Keratinocyte (primary cell): ENCODE data around the gene STMN3. TPM values are rescaled to one million over a fixed set of nuclear protein-coding genes. Genes with fewer than 3 reads are reported as not detected.

Experiments
- DNase-seq: peaks from one replicate; pipeline ENCODE4 v3.0.0-alpha.2; 2011; ENCODE audit warnings: low read depth, missing footprints, low spot score
- FAIRE-seq: peaks from 2 replicates; lab custom pipeline; 2011; peaks lifted over from hg19 to GRCh38; lab: Jason Lieb, UNC
- H2AFZ ChIP-seq: 2 replicates; pipeline ENCODE4 v1.6.0; 2012; ENCODE audit warnings: low read length, control low read depth, inconsistent platforms; ENCODE audit not compliant: control insufficient read depth
- H3K27ac ChIP-seq: 2 replicates; pipeline ENCODE4 v1.5.1; 2011; ENCODE audit warnings: low read length; ENCODE audit not compliant: control insufficient read depth, insufficient read depth
- H3K27me3 ChIP-seq: 3 replicates; pipeline ENCODE4 v1.6.0; 2011; ENCODE audit warnings: low read length; ENCODE audit not compliant: control insufficient read depth, insufficient read depth; ENCODE audit errors: extremely low read depth
- H3K36me3 ChIP-seq, 2 experiments: 2 replicates in 1 of 2; 3 replicates in 1 of 2; pipeline ENCODE4 v1.5.1; 2011; ENCODE audit warnings: low read length in 2 of 2, mild to moderate bottlenecking in 1 of 2; ENCODE audit not compliant: control insufficient read depth in 2 of 2, insufficient read depth in 2 of 2; ENCODE audit errors: extremely low read depth in 1 of 2
- H3K4me1 ChIP-seq: 3 replicates; pipeline ENCODE4 v1.5.1; 2011; ENCODE audit warnings: low read length; ENCODE audit not compliant: control insufficient read depth, insufficient read depth; ENCODE audit errors: extremely low read depth
- H3K4me2 ChIP-seq: 3 replicates; pipeline ENCODE4 v1.6.0; 2011; ENCODE audit warnings: low read depth, low read length; ENCODE audit not compliant: control insufficient read depth, insufficient read depth; ENCODE audit errors: extremely low read depth
- H3K4me3 ChIP-seq, 3 experiments: fragments of 200-600 bp in 1 of 3; sonication (generic) in 1 of 3; 2 replicates in 2 of 3; 3 replicates in 1 of 3; pipeline ENCODE4 v1.5.1; 2011 to 2016; ENCODE audit warnings: low read length in 3 of 3, mild to moderate bottlenecking in 3 of 3, control low read depth in 2 of 3, inconsistent platforms in 1 of 3, low read depth in 1 of 3, mixed read lengths in 1 of 3, mixed run types in 1 of 3, moderate library complexity in 1 of 3; ENCODE audit not compliant: control insufficient read depth in 2 of 3, insufficient read depth in 2 of 3; ENCODE audit errors: extremely low read depth in 1 of 3
- H3K79me2 ChIP-seq: 2 replicates; pipeline ENCODE4 v1.6.0; 2012; ENCODE audit warnings: low read length; ENCODE audit not compliant: control insufficient read depth, insufficient read depth
- H3K9ac ChIP-seq: 3 replicates; pipeline ENCODE4 v1.6.0; 2011; ENCODE audit warnings: low read length; ENCODE audit not compliant: control insufficient read depth, insufficient read depth; ENCODE audit errors: extremely low read depth
- H3K9me1 ChIP-seq: 3 replicates; pipeline ENCODE4 v1.6.0; 2011; ENCODE audit warnings: low read length; ENCODE audit not compliant: control insufficient read depth, insufficient read depth; ENCODE audit errors: extremely low read depth
- H3K9me3 ChIP-seq: 2 replicates; pipeline ENCODE4 v1.5.1; 2012; ENCODE audit warnings: low read depth, low read length; ENCODE audit not compliant: control insufficient read depth
- H4K20me1 ChIP-seq: 3 replicates; pipeline ENCODE4 v1.6.0; 2011; ENCODE audit warnings: low read length; ENCODE audit not compliant: control insufficient read depth, insufficient read depth; ENCODE audit errors: extremely low read depth
- EZH2 ChIP-seq: IDR thresholded peaks from one replicate; pipeline ENCODE4 v1.6.1; 2012; ENCODE audit warnings: inconsistent platforms, mild to moderate bottlenecking, low read length, moderate library complexity
- dilution Hi-C: fragments of 300-500 bp; cut with MboI; formaldehyde crosslinking; loops from one replicate; pipeline ENCODE4 v1.7.0; 2020; ENCODE audit warnings: low sequenced_read_pairs; ENCODE audit not compliant: extremely low pct_ligation_motif_present
- polyA plus RNA-seq, 5 experiments: library from polyadenylated mRNA; depleted of rRNA in 3 of 5; stranded (reverse) in 3 of 5; stranded (forward) in 1 of 5; unstranded in 1 of 5; fragments of >200 nt; gene quantifications; 1 replicate in 1 of 5; 2 replicates in 3 of 5; 3 replicates in 1 of 5; pipeline versions ENCODE4 v1.2.1 to v1.2.3, GENCODE V29; 2011 to 2012; ENCODE audit warnings: missing spikeins in 2 of 5, low read depth in 1 of 5, low replicate concordance in 1 of 5
- TF ChIP-seq, protein P1 (sequence below), 3 experiments: IDR thresholded peaks in 1 of 3; conservative IDR thresholded peaks in 1 of 3; optimal IDR thresholded peaks in 1 of 3; 2 replicates in 2 of 3; 3 replicates in 1 of 3; pipeline versions ENCODE3 to v1.5.1; 2011; ENCODE audit warnings: low read length in 3 of 3, mild to moderate bottlenecking in 3 of 3, moderate library complexity in 2 of 3, control low read depth in 1 of 3, inconsistent platforms in 1 of 3; ENCODE audit not compliant: insufficient read depth in 2 of 3; ENCODE audit errors: extremely low read depth in 1 of 3

Gene STMN3
- polyA plus RNA-seq, 1 donor (not counting 4 experiments of a cell fraction or from before 2014, with no cell fraction given): 12.0 TPM

- H2AFZ ChIP-seq: no peak overlapping the region
- no peak overlapping the region for H3K27ac ChIP-seq
- no peaks in the 10 kb centered on the region for H4K20me1 ChIP-seq
- DNase-seq (no peak), FAIRE-seq (no peak)
- H3K4me1 ChIP-seq: peaks cover 35% of the 10 kb centered on the region
- no peak overlapping the region for H3K9ac ChIP-seq
- no peak for TF ChIP-seq EZH2
- TF ChIP-seq, protein P1, sequence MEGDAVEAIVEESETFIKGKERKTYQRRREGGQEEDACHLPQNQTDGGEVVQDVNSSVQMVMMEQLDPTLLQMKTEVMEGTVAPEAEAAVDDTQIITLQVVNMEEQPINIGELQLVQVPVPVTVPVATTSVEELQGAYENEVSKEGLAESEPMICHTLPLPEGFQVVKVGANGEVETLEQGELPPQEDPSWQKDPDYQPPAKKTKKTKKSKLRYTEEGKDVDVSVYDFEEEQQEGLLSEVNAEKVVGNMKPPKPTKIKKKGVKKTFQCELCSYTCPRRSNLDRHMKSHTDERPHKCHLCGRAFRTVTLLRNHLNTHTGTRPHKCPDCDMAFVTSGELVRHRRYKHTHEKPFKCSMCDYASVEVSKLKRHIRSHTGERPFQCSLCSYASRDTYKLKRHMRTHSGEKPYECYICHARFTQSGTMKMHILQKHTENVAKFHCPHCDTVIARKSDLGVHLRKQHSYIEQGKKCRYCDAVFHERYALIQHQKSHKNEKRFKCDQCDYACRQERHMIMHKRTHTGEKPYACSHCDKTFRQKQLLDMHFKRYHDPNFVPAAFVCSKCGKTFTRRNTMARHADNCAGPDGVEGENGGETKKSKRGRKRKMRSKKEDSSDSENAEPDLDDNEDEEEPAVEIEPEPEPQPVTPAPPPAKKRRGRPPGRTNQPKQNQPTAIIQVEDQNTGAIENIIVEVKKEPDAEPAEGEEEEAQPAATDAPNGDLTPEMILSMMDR (optimal IDR thresholded peaks at IDR 0.05 in 1 of 3, IDR thresholded peaks at IDR 0.05 in 1 of 3, conservative IDR thresholded peaks at IDR 0.05 in 1 of 3; ENCODE audit: extremely low read depth in 1 of 3, insufficient read depth in 2 of 3, low read length in 3 of 3): no peak
- no peaks in the 10 kb centered on the region for H3K36me3 ChIP-seq
- no peaks in the 10 kb centered on the region for H3K9me1 ChIP-seq
- H3K4me3 ChIP-seq: no peak overlapping the region
- no peak overlapping the region for H3K4me2 ChIP-seq
- no peaks in the 10 kb centered on the region for H3K9me3 ChIP-seq
- dilution Hi-C loops: no loop called here
- no peaks in the 10 kb centered on the region for H3K27me3 ChIP-seq
- peaks cover 4% of the 10 kb centered on the region for H3K79me2 ChIP-seq
Observed at GRCh38 chr20:63691711-63692435, 38.6 kb upstream of the STMN3 start.

- H3K27ac ChIP-seq: no peak overlapping the region
Observed at GRCh38 chr20:63690898-63691710, 37.9 kb upstream of the STMN3 start.

More at GRCh38 chr20:63690898-63691710, 37.9 kb upstream of the STMN3 start:
- DNase-seq (no peak), FAIRE-seq (peak; percentile 52)
- no peaks in the 10 kb centered on the region for H3K9me1 ChIP-seq
- dilution Hi-C loops: no loop called here
- H3K9ac ChIP-seq: no peak overlapping the region
- no peaks in the 10 kb centered on the region for H3K36me3 ChIP-seq
- H3K4me3 ChIP-seq: no peak overlapping the region
- no peaks in the 10 kb centered on the region for H3K9me3 ChIP-seq
- H4K20me1 ChIP-seq: no peaks in the 10 kb centered on the region
- H3K4me2 ChIP-seq: peak overlapping the region; percentile 32
- no peak for TF ChIP-seq EZH2
- TF ChIP-seq, protein P1 (optimal IDR thresholded peaks at IDR 0.05 in 1 of 3, IDR thresholded peaks at IDR 0.05 in 1 of 3, conservative IDR thresholded peaks at IDR 0.05 in 1 of 3; ENCODE audit: extremely low read depth in 1 of 3, insufficient read depth in 2 of 3, low read length in 3 of 3): no peak
- H3K27me3 ChIP-seq: no peaks in the 10 kb centered on the region
- peaks cover 38% of the 10 kb centered on the region for H3K4me1 ChIP-seq
- H2AFZ ChIP-seq: no peak overlapping the region
- H3K79me2 ChIP-seq: no peaks in the 10 kb centered on the region
